ENCODE results near the gene PPP1R14C.
A peak's percentile ranks its signal among the peaks of the same experiment; 100 is the strongest.
"Not testable (repeated sequence)": the region's sequence is repeated elsewhere in the genome, so short reads cannot be mapped to it uniquely, and the experiment has no call there.

The PPP1R14C gene

GRCh38 chr6:150224820-150225219 lies 82.0 kb downstream of the PPP1R14C start:
- DNase-seq: no peak

- DNase-seq: no peak
These were observed 84.4 kb downstream of the PPP1R14C start for GRCh38 chr6:150227281-150227680.

DNA sequence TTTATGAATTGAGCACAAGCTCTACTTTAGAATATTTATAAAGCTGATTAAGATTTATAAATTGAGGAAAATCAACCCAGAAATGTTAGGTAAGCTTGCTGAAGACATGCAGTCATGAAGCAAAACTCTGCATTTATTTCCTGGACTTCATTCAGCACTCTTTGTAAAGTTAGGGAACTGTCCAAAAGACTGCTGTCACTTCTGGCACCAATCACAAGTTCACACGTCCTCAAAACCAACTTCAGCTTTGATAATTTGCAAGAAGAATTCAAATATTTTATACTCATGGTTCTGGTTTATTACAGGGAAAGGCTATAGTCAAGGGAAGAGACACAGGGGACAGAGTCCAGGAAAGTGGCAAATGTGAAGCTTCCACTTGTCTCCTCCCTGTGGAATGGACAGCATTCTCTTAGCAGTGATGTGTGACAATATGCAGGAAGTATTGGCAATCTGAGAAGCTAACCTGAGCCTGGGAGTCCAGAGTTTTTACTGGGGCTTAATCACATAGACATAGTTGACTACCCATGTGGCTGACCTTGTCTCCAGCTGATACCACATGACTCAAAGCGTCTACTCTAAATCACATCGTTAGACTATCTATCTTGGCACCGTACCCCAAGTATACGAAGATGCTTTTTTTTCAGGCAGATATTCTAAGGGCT lies 85.4 kb downstream of the PPP1R14C start:
- DNase-seq: no peak

GRCh38 chr6:150229436-150230163 lies 86.8 kb downstream of the PPP1R14C start:
- peak; percentile 71 for DNase-seq

GRCh38 chr6:150230164-150230561 lies 87.3 kb downstream of the PPP1R14C start:
- DNase-seq: no peak

GRCh38 chr6:150230832-150231524 lies 88.1 kb downstream of the PPP1R14C start:
- DNase-seq: no peak

DNA sequence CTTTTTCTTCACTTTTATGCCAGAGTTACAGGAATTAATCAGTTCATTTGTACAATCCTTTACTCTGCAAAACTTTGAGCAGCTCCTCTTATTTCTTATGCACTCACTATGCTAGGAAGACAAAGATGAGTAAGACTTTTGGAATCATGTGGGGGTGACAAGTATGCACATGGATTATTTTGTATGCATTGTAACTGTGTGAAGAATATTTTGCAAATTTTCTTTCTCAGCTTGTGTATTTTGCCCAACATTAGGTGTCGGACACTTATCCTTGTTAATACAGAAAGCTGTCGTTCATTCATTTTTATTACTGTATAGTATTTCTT lies 88.6 kb downstream of the PPP1R14C start:
- DNase-seq: peak; percentile 87

DNA sequence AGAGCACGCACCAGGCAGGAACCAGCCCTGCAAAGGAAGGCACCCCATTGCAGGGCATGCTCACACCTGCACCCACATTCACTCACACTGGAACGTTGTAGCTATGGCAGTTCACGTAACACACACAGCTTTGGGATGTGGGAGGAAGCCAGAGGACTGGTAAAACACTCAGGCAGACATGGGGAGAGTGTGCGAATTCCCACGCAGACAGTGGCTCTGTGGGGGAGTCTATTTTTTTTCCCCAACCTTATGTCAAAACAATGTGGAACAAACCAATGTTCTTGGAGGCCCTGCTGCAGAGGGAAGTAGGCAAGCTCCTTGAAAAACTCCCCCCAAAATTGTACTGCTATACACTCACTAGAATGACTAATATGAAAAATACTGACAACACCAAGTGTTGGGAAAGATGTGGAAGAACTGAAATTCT lies 91.0 kb downstream of the PPP1R14C start:
- no peak for DNase-seq

GRCh38 chr6:150235218-150235617 lies 92.4 kb downstream of the PPP1R14C start:
- DNase-seq: no peak

GRCh38 chr6:150236114-150236513 lies 93.3 kb downstream of the PPP1R14C start:
- no peak for DNase-seq

DNA sequence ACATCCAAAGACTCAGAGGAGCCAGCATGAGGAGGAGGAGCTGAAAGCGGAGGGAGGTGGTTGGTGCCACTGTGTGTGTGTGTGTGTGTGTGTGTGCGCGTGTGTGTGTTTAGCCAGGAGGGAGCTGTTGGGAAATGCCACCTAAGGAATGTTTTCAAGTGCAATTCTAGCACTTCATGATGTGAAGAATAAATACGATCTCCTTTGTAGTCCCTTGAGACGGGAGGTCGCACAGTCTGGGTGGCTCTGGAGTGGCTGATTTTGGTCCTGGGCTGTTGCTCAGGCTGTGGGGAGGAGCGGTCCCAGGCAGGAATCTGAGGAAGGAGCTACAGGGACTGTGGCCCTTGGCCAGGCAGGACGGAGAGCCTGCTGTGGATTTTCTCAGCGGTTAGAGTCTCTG lies 93.7 kb downstream of the PPP1R14C start:
- no peak for DNase-seq

DNA sequence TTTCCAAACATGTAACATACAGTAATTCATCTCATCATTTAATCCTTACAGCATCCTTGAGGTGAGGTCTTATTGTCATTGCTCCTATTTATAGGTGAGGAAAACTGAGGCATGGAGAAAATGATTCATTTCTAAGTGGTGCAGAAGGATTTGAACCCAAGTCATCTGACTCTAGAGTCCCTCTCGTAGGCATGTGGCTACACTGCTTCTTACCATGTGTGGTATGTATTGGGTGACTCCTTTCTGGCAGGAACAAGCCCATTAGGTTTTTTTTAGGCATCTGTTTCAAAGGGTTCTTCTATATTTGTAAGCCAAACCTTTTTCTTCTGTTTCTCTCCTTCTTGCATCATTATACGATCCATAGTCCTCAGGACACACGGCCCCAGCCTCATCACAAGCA lies 94.8 kb downstream of the PPP1R14C start:
- no peak for DNase-seq

- no peak for DNase-seq
These were observed 95.5 kb downstream of the PPP1R14C start for GRCh38 chr6:150238336-150238741.

- DNase-seq: no peak
These were observed 96.1 kb downstream of the PPP1R14C start for GRCh38 chr6:150238846-150239407.

- not testable (repeated sequence) for DNase-seq
These were observed 98.9 kb downstream of the PPP1R14C start for GRCh38 chr6:150241756-150242155.

- DNase-seq: peak; percentile 84
These were observed 100.9 kb downstream of the PPP1R14C start for GRCh38 chr6:150243620-150244314.

DNA sequence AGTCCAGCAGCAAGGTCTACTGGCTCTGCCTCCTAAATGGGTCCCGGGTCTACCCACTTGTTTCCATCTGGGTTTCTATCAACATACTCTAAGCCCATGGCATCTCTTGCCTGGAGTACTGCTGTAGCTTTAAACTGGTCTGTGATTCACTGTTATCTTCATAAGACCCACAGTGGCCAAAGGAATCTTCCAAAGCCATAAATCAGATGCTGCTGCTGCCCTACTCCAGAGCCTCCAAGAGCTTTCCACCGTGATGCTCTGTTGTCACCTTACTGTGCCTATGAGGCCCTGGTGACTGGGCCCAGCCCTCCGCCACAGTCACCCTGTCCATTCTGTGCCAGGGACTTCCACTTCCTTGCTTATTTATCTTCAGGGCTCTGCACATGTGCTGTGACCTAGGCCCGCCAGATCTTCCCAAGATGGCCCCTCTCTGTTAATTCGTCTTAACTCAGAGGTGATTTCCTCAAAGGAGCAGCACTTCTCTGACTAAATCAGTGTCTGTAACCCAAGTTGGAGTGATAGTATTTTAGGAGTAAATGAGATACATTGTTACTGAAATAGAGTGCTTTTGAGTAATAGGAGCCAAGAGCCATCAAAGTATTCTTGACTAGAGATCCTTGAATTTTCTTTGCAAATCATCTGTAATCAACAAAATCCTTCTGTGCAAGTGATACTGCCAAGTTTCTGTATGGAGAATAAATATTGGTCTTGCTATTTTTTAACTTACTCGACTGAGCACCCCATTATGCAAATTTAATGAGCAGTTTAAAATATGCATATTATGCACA lies 102.5 kb downstream of the PPP1R14C start:
- DNase-seq: peak; percentile 53

- DNase-seq: no peak
These were observed 105.0 kb downstream of the PPP1R14C start for GRCh38 chr6:150247803-150248202.

DNA sequence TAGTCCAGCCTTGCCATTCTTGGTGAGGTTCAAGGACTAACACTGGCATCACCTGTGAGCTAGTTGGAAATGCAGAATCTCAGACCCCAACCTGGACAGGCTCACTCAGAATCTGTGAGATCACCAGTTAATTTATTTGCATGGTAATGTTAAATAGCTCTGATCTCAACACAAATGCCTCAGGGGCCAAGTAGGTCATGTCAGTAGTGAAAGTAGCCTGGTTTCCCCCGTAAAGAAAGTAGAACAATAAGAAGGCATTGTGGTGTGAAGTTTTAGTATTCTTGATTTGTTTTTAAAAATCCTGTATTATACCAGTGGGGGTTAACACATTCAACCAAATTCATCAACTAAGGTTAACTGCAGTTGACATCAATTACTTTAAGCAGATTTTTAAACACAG lies 105.5 kb downstream of the PPP1R14C start:
- no peak for DNase-seq

DNA sequence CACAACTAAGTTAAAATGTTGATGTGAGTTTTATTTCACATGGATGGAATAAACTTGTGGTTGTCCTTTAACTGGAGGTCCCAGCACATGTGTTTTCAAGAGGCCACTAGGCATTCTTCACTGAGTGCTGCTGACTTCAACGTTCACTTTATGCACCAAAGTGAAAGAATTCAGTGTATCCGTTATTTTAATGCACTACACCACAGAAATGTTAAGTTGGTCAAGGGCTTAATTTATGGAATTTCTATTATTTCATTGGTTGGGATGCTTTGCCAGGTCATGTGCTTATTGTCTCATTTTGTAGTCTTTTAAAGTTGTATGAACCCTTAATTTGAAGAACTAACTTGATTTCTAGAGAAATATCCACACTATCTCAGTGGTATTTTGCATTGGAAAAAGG lies 106.4 kb downstream of the PPP1R14C start:
- DNase-seq: peak; percentile 84

DNA sequence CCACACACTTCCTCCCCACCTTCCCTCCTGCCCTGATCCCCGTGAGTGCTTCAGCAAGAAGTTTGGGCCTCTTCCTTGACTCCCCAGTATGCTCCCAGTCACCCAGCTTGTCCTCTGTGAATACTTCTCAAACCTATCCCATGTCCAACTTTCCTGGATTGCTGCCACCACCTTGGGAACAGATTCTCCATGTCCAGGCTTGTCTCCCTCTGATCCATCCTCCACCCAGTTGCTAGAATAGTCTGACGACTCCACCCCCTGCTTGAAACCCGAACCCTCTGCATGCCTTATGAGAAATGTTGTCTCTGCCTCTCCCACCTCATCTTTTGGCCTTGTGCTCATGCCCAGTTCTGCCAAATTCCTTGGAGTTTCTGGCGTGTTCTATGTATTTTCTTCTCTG lies 108.0 kb downstream of the PPP1R14C start:
- peak; percentile 82 for DNase-seq
